ENCODE results near the gene MTERF1.

- TF ChIP-seq EZH2 (IDR thresholded peaks at IDR 0.05; ENCODE audit: borderline replicate concordance, low read depth, low read length, severe bottlenecking) = no peak
- TF ChIP-seq CTCF (IDR thresholded peaks at IDR 0.05; ENCODE audit: borderline replicate concordance, extremely low read depth, low read length, poor library complexity, severe bottlenecking) = no peak
Observed at GRCh38 chr7:91827169-91827568, 53.3 kb downstream of the MTERF1 start.

All from DND-41 (cell line).